ENCODE measurements around the gene SCFD1.
"Not testable (repeated sequence)": the region's sequence is repeated elsewhere in the genome, so short reads cannot be mapped to it uniquely, and the experiment has no call there.

Gene SCFD1

GRCh38 chr14:30614155-30614554 is 8.0 kb upstream of the SCFD1 start:
- Histone ChIP-seq H3K9me3 (ENCODE audit: control insufficient read depth, insufficient read depth, low read depth, low read length) (no peaks in the 10 kb centered on the region), H3K27me3 (ENCODE audit: control insufficient read depth, insufficient read depth, low read length) (no peaks in the 10 kb centered on the region), H3K36me3 (ENCODE audit: control insufficient read depth, insufficient read depth, low read length) (peaks cover 65% of the 10 kb centered on the region), H3K27ac (ENCODE audit: low read depth, low read length) (no peak overlapping the region), H3K4me3 (ENCODE audit: low read depth, low read length) (no peak overlapping the region), H3K4me1 (ENCODE audit: control insufficient read depth, insufficient read depth, low read length) (no peaks in the 10 kb centered on the region), H3K9ac (ENCODE audit: low read length) (no peak overlapping the region)

- Histone ChIP-seq H3K27ac (ENCODE audit: low read depth, low read length) (no peak overlapping the region), H3K4me3 (ENCODE audit: low read depth, low read length) (no peak overlapping the region)
These were observed 1.9 kb upstream of the SCFD1 start for GRCh38 chr14:30620178-30620577.

GRCh38 chr14:30621354-30621939 is 672 bp upstream of the SCFD1 start:
- H3K9ac ChIP-seq (ENCODE audit: low read length) = peak overlapping the region; percentile 84
- H3K36me3 ChIP-seq (ENCODE audit: control insufficient read depth, insufficient read depth, low read length) = peaks cover 12% of the 10 kb centered on the region
- H3K4me3 ChIP-seq (ENCODE audit: low read depth, low read length) = peak overlapping the region; percentile 93
- H3K27me3 ChIP-seq (ENCODE audit: control insufficient read depth, insufficient read depth, low read length) = no peaks in the 10 kb centered on the region
- H3K9me3 ChIP-seq (ENCODE audit: control insufficient read depth, insufficient read depth, low read depth, low read length) = no peaks in the 10 kb centered on the region
- H3K4me1 ChIP-seq (ENCODE audit: control insufficient read depth, insufficient read depth, low read length) = peaks cover 10% of the 10 kb centered on the region
- H3K27ac ChIP-seq (ENCODE audit: low read depth, low read length) = peak overlapping the region; percentile 89; the same call in 1 of the 2 replicates

More at GRCh38 chr14:30620178-30620577, 1.9 kb upstream of the SCFD1 start:
- Histone ChIP-seq H3K9ac (ENCODE audit: low read length) (no peak overlapping the region), H3K4me1 (ENCODE audit: control insufficient read depth, insufficient read depth, low read length) (peaks cover 10% of the 10 kb centered on the region), H3K9me3 (ENCODE audit: control insufficient read depth, insufficient read depth, low read depth, low read length) (no peaks in the 10 kb centered on the region), H3K27me3 (ENCODE audit: control insufficient read depth, insufficient read depth, low read length) (no peaks in the 10 kb centered on the region), H3K36me3 (ENCODE audit: control insufficient read depth, insufficient read depth, low read length) (peaks cover 25% of the 10 kb centered on the region)

GRCh38 chr14:30623412-30624131 is 1.5 kb downstream of the SCFD1 start:
- Histone ChIP-seq H3K4me3 (ENCODE audit: low read depth, low read length) (peak overlapping the region; percentile 93), H3K27ac (ENCODE audit: low read depth, low read length) (no peak overlapping the region), H3K4me1 (ENCODE audit: control insufficient read depth, insufficient read depth, low read length) (peaks cover 10% of the 10 kb centered on the region), H3K36me3 (ENCODE audit: control insufficient read depth, insufficient read depth, low read length) (peaks cover 6% of the 10 kb centered on the region), H3K9me3 (ENCODE audit: control insufficient read depth, insufficient read depth, low read depth, low read length) (no peaks in the 10 kb centered on the region), H3K9ac (ENCODE audit: low read length) (peak overlapping the region; percentile 97), H3K27me3 (ENCODE audit: control insufficient read depth, insufficient read depth, low read length) (no peaks in the 10 kb centered on the region)

GRCh38 chr14:30624132-30624423 is 2.0 kb downstream of the SCFD1 start:
- Histone ChIP-seq H3K27ac (ENCODE audit: low read depth, low read length) (no peak overlapping the region), H3K4me1 (ENCODE audit: control insufficient read depth, insufficient read depth, low read length) (peaks cover 10% of the 10 kb centered on the region), H3K4me3 (ENCODE audit: low read depth, low read length) (peak overlapping the region; percentile 93; the same call in 1 of the 2 replicates), H3K27me3 (ENCODE audit: control insufficient read depth, insufficient read depth, low read length) (no peaks in the 10 kb centered on the region), H3K9ac (ENCODE audit: low read length) (no peak overlapping the region), H3K9me3 (ENCODE audit: control insufficient read depth, insufficient read depth, low read depth, low read length) (no peaks in the 10 kb centered on the region), H3K36me3 (ENCODE audit: control insufficient read depth, insufficient read depth, low read length) (peaks cover 6% of the 10 kb centered on the region)

GRCh38 chr14:30625533-30625932 is 3.4 kb downstream of the SCFD1 start:
- H3K9me3 ChIP-seq (ENCODE audit: control insufficient read depth, insufficient read depth, low read depth, low read length) = no peaks in the 10 kb centered on the region

GRCh38 chr14:30629432-30629831 is 7.3 kb downstream of the SCFD1 start:
- not testable (repeated sequence) for H3K9me3 ChIP-seq (ENCODE audit: control insufficient read depth, insufficient read depth, low read depth, low read length); H3K27ac ChIP-seq (ENCODE audit: low read depth, low read length); H3K9ac ChIP-seq (ENCODE audit: low read length); H3K27me3 ChIP-seq (ENCODE audit: control insufficient read depth, insufficient read depth, low read length); H3K4me1 ChIP-seq (ENCODE audit: control insufficient read depth, insufficient read depth, low read length); H3K4me3 ChIP-seq (ENCODE audit: low read depth, low read length)
- H3K36me3 ChIP-seq (ENCODE audit: control insufficient read depth, insufficient read depth, low read length) = peaks cover 37% of the 10 kb centered on the region

More at GRCh38 chr14:30625533-30625932, 3.4 kb downstream of the SCFD1 start:
- H3K27me3 ChIP-seq (ENCODE audit: control insufficient read depth, insufficient read depth, low read length) = no peaks in the 10 kb centered on the region
- no peak overlapping the region for H3K27ac ChIP-seq (ENCODE audit: low read depth, low read length)
- no peak overlapping the region for H3K4me3 ChIP-seq (ENCODE audit: low read depth, low read length)
- H3K36me3 ChIP-seq (ENCODE audit: control insufficient read depth, insufficient read depth, low read length) = peaks cover 9% of the 10 kb centered on the region
- peaks cover 14% of the 10 kb centered on the region for H3K4me1 ChIP-seq (ENCODE audit: control insufficient read depth, insufficient read depth, low read length)
- no peak overlapping the region for H3K9ac ChIP-seq (ENCODE audit: low read length)

GRCh38 chr14:30630248-30630647 is 8.1 kb downstream of the SCFD1 start:
- peaks cover 42% of the 10 kb centered on the region for H3K36me3 ChIP-seq (ENCODE audit: control insufficient read depth, insufficient read depth, low read length)
- peaks cover 4% of the 10 kb centered on the region; the same call in 1 of the 2 replicates for H3K4me1 ChIP-seq (ENCODE audit: control insufficient read depth, insufficient read depth, low read length)
- H3K4me3 ChIP-seq (ENCODE audit: low read depth, low read length) = no peak overlapping the region
- H3K27me3 ChIP-seq (ENCODE audit: control insufficient read depth, insufficient read depth, low read length) = no peaks in the 10 kb centered on the region
- no peaks in the 10 kb centered on the region for H3K9me3 ChIP-seq (ENCODE audit: control insufficient read depth, insufficient read depth, low read depth, low read length)
- no peak overlapping the region; the same call in 1 of the 2 replicates for H3K27ac ChIP-seq (ENCODE audit: low read depth, low read length)
- no peak overlapping the region for H3K9ac ChIP-seq (ENCODE audit: low read length)

- Histone ChIP-seq H3K4me1 (ENCODE audit: control insufficient read depth, insufficient read depth, low read length) (peaks cover 4% of the 10 kb centered on the region; the same call in 1 of the 2 replicates), H3K27me3 (ENCODE audit: control insufficient read depth, insufficient read depth, low read length) (no peaks in the 10 kb centered on the region), H3K9ac (ENCODE audit: low read length) (no peak overlapping the region), H3K27ac (ENCODE audit: low read depth, low read length) (no peak overlapping the region), H3K9me3 (ENCODE audit: control insufficient read depth, insufficient read depth, low read depth, low read length) (no peaks in the 10 kb centered on the region), H3K4me3 (ENCODE audit: low read depth, low read length) (no peak overlapping the region), H3K36me3 (ENCODE audit: control insufficient read depth, insufficient read depth, low read length) (peaks cover 58% of the 10 kb centered on the region)
These were observed 10.6 kb downstream of the SCFD1 start for GRCh38 chr14:30632730-30633129.

- Histone ChIP-seq H3K4me3 (ENCODE audit: low read depth, low read length) (no peak overlapping the region), H3K36me3 (ENCODE audit: control insufficient read depth, insufficient read depth, low read length) (peaks cover 79% of the 10 kb centered on the region), H3K27ac (ENCODE audit: low read depth, low read length) (no peak overlapping the region), H3K4me1 (ENCODE audit: control insufficient read depth, insufficient read depth, low read length) (no peaks in the 10 kb centered on the region), H3K27me3 (ENCODE audit: control insufficient read depth, insufficient read depth, low read length) (no peaks in the 10 kb centered on the region), H3K9ac (ENCODE audit: low read length) (no peak overlapping the region), H3K9me3 (ENCODE audit: control insufficient read depth, insufficient read depth, low read depth, low read length) (0 out of 2 replicates have a peak, but pooled peaks cover 2% of the 10 kb centered on the region)
These were observed 16.8 kb downstream of the SCFD1 start for GRCh38 chr14:30638926-30639325.

- H3K4me1 ChIP-seq (ENCODE audit: control insufficient read depth, insufficient read depth, low read length) = no peaks in the 10 kb centered on the region
- no peak overlapping the region for H3K9ac ChIP-seq (ENCODE audit: low read length)
- H3K4me3 ChIP-seq (ENCODE audit: low read depth, low read length) = no peak overlapping the region
- H3K9me3 ChIP-seq (ENCODE audit: control insufficient read depth, insufficient read depth, low read depth, low read length) = peaks cover 20% of the 10 kb centered on the region
- peaks cover 78% of the 10 kb centered on the region for H3K36me3 ChIP-seq (ENCODE audit: control insufficient read depth, insufficient read depth, low read length)
- H3K27ac ChIP-seq (ENCODE audit: low read depth, low read length) = no peak overlapping the region
- no peaks in the 10 kb centered on the region for H3K27me3 ChIP-seq (ENCODE audit: control insufficient read depth, insufficient read depth, low read length)
These were observed 19.1 kb downstream of the SCFD1 start for GRCh38 chr14:30641207-30641606.

Measured in HUES6 (cell line).